Suppressor macrophage treated with lipopolysaccharide for 4 hours (primary cell): Measurements from ENCODE around the gene MCC.
A peak's percentile ranks its signal among the peaks of the same experiment; 100 is the strongest.

ENCODE experiments used
- DNase-seq: peaks from one replicate; pipeline ENCODE4 v3.0.0-alpha.2; 2020

Gene MCC

DNA sequence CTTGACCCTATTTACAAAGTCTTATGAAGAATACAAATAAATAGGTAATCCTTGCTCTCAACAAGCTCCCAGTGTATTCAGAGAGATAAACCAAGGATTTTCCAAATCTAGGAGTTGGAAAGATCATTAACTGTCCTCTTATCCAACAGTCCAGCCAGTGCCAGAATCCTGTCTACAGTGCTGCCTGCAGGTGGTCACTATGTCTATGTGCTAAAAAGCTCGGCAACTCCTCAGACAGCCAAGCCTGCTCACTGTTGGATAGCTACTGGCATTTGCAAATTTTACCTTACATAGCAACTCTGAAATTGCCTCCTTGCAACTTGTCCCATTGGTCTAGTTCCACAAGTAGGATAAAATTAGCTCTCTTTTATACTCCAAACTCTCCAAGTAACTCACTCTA lies 324.2 kb downstream of the MCC start:
- no peak for DNase-seq

DNA sequence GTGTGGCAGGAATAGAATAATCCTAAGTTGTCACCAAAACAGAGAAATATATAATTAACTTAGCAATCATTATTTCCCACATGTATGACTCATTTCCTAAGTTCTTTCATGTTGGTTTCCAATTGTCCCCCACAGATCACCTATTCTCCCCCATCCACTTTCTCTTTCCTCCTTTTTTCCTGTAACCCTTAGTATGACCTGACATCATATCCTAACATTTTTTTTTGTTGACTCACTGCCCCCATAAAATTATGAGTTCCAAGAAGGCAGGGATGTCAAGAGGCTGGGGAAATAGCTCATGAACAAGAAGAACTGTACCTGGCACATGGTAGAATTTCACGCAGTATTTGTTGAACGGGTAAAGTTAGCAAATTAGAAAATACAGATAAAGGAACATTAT lies 324.9 kb downstream of the MCC start:
- DNase-seq = no peak

DNA sequence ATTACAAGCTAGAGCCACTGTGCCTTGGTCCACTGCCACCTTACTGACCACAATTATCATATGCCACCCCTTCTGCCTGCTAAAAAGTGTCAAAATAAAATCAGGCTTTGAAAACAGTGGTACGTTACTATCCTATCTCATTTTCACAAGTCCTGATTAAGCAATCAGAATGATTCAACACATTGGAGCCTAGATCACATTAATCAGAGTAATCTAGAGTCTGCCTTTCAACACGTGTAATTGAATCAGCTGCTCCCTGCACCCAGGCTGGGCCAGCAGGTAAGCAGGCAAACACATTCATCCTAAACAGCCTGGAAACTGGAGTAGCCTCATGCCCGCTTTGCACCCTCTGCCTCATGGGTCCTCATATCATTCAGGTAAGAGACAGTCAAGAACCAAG lies 325.5 kb downstream of the MCC start:
- DNase-seq = peak; percentile 3

GRCh38 chr5:113162208-113162607 lies 326.0 kb downstream of the MCC start:
- DNase-seq = no peak

GRCh38 chr5:113161806-113162205 lies 326.4 kb downstream of the MCC start:
- no peak for DNase-seq

GRCh38 chr5:113157886-113158285 lies 330.4 kb downstream of the MCC start:
- DNase-seq = no peak

- DNase-seq = no peak
Measured at GRCh38 chr5:113156271-113156877, 331.9 kb downstream of the MCC start.

- DNase-seq = no peak
Measured at GRCh38 chr5:113153512-113154097, 334.6 kb downstream of the MCC start.

DNA sequence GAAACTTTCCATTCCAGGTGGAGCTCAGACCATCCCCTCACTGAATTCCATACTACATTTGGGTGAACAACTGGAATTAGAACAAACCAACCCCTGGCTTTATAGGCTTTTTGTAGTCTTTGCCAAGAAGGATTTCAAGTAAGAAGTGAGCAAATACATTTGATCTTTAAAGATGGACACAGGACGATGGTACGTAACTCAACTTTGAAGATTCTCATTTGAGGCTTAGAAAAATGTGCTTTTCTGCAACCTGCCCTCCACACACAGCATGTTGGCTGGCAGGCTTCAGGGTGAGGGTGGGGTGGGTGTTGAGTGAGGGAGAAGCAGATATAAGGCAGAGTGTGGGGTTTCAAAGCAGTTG lies 335.9 kb downstream of the MCC start:
- no peak for DNase-seq

DNA sequence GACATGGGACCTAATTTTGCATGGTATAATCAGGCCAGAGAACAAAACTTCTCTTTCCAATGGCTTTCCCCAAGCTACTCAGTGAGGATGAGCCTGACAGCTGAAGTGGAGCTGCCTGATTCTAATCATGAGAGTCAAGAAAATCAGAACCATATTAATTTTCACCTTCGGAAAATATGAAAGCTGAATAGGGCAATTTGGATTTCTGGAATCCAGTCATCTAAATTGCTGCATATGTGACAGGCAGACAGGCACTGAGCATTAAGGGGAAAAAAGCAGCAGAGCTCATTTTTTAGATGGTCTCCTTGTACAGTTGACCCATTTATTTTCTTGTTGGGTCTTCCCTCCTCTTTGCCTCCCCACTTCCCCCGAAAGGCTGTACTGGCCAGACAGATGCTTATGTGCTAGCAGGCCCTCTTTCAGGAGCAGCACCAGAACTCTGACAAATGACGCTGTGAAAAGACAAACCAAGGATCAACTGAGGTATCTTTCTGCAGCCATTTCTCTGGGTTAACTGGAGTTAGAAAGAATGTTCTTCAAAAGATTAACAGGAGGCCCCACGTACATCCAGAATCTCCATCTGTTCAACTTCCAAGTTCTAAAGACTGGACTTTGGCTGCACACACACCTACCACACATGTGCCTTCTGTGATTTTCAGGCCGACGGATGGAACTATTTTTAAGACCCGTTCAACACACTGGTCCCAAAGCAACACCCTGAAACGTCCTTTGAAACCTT lies 336.4 kb downstream of the MCC start:
- DNase-seq = no peak

DNA sequence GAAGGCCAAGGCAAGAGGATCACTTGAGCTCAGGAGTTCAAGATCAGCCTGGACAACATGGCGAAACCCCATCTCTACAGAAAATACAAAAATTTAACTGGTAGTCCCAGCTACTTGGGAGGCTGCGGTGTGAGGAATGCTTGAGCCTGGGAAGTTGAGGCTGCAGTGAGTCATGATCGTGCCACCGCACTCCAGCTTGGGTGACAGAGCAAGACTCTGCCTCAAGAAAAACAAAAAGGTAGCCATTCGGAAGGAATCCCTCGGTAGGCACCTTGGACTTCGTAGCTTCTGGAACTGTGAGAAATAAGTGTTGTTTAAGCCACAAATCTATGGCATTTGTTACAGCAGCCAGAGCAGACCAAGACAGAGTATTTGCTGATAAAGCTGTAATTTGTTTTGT lies 337.4 kb downstream of the MCC start:
- no peak for DNase-seq

DNA sequence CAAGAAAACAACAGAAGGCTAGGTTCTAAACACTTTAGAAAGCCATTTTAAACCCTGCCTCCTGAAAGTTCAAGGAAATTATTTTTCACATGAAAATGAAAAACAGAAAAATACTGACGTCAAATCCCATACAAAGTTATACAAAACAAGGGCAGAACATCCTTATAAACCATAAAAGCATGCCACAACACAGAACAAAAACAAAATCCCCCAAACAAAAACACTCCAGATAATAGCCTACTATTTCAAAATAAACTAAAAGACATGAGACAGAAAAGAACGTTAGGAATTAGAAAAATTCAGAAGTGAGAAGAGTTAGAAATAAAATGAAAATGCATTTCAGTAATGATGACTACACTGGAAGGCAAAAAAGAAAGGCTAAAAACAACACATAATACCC lies 338.0 kb downstream of the MCC start:
- DNase-seq = no peak

DNA sequence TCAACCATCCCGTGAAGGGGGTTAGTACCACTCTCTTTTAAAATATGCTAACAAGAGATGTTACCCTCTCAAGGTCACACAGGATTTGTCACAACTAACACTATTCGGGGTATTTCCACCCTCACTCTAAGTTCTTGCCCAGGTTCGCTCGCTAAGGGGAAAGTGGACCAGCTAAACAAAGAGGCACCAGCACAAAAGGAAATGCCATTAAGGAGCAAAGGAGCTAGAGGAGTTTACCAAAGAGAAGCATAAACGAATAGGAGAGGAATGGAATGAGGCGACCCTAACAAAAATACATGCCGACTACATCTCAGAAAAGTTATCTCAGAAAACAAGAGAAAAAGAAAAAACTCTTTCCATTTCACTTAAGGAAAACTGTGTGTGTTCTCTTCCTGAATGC lies 340.7 kb downstream of the MCC start:
- DNase-seq = no peak

GRCh38 chr5:113147101-113147508 lies 341.1 kb downstream of the MCC start:
- no peak for DNase-seq

GRCh38 chr5:113145757-113146387 lies 342.4 kb downstream of the MCC start:
- DNase-seq = no peak

DNA sequence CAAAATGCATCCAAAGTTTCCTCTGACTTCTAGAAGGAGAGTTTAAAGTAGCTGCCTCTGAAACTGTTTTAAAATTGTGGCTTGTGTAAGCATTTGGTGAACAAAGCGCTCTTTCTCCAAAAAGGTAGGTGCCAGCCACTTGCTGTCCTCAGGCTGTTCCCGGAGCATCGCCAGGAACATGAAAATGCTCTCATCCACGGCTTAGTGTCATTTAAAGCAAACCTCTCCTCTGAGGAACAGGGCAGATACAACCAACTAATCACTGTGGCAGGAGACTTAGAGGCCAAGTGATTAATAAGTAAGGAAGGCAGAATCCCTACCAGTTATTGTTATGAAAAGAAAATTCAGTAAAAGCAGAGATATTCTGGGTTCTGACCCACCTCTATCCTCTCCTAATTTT lies 346.1 kb downstream of the MCC start:
- DNase-seq = no peak

- DNase-seq = peak; percentile 4
Measured at GRCh38 chr5:113140837-113141671, 347.2 kb downstream of the MCC start.

DNA sequence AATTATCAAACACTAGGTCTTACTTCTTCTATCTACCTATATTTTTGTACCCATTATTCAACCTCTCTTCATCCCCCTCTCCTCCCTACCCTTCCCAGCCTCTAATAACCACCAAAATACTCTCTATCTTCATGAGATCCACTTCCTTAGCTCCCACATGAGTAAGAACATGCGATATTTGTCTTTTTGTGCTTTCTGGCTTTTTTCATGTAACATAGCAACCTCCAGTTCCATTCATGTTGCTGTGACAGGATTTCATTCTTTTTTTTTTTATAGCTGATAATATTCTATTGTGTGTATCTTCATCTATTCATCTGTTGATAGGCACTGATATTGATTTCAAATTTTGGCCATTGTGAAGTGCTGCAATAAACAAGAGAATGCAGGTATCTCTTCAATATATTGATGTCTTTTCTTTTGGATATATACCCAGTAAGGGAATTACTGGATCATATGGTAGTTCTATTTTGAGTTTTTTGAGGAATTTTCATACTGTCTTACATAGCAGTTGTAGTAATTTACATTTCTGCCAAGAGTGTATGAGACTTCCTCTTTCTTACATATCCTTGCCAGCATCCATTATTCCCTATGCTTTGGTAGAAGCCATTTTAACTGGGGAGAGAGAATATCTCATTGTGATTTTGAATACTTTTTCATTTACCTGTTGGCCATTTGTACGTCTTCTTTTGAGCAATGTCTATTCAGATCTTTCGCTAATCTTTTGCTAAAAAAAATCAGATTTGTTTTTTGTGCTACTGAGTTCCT lies 354.9 kb downstream of the MCC start:
- DNase-seq = no peak

DNA sequence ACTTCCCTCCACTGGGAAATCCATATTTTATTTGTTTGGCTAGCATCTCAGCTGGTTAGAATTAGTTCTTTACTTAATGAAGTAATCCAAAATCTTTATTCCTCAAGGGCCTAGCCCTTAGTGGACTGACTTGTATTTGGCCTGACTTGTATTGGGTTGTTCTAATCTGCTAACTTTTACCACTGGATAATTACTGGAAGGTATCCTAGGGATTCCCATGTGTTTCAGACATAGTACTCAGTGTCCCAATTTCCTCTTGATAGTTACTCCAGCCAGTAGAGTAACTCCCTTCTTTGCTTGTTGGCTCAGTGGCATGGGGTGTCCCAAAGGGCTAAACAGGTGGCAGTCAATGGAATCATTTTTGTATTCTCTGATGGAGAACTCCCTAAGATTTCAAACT lies 355.7 kb downstream of the MCC start:
- DNase-seq = no peak

DNA sequence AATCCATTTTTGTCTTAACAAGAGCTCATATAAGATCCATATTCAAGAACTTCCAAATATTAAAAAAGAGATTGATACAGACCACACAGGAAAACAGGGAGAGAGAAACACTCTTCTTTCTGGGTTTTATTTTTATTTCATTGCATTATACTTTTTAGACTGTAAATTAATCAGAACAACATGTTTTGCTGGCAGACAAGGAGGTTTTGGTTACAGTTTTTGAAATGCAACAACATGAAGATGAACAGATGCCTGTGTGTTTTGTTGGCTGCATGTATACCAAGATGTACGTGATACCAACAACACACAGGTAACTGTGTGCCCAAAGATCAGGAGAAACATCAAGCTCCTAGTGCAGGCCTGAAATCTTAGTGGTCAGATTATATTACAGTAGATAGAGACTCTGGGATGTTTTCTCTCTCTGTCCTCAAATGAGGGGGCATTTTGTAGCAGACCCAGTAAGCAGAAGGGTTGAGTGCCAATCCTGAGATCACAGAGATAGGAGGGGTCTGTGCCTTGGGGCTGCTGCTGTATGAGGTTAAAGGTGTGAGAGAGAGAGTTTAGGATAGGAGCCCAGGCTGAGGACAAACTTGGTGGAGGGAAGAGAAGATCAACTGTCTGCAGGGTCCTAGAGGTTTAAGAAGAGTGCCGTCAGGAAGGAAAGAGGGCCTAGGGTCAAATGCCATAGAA lies 359.5 kb downstream of the MCC start:
- DNase-seq = no peak

DNA sequence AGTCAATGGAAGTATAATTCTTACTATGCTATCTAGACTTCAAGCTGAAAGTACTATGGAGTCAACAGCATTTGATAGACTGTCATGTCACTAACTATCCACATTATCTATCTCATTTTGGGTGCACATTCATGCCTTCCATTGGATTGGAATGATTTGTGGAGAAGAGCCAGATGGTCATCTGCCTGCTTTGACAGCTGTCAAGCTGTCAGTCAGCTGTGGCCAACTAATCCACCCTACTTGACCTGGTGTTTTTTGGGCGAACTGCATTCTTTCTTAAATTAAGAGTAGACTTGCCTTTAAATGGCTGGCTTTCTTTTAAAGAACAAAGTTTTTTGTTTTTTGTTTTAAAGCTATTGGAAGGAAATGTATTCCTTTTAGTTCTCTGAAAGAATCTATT lies 360.2 kb downstream of the MCC start:
- DNase-seq = no peak

- no peak for DNase-seq
Measured at GRCh38 chr5:113127021-113127420, 361.2 kb downstream of the MCC start.
